Stimulated activated CD4-positive, alpha-beta T cell treated with anti-CD3 and anti-CD28 coated beads, Interleukin-4, amount 100 ng/mL, for 24 hours (primary cell): Measurements from ENCODE around the gene FXYD3.

Experiments used
- DNase-seq: peaks from one replicate; pipeline ENCODE4 v3.0.0-alpha.2; 2020

The FXYD3 gene

DNA sequence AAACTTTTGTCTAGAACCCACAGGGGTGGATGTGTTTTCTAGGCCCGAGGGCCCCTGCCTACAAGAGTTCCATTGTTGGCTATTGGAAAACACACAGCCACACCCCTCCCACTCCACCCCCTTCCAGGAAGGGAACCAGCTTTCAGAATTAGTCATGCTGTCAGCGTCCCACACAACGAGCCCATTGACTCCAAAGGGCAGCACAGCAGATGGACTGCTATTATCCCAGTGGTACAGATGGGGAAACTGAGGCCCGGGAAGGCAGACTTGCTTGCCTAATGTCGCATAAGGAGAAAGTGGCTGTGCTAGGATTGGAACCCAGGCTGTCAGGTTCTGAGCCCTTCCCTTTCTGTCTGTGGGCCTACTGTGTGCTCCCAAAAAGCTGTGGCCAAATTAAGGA lies 8.1 kb upstream of the FXYD3 start:
- DNase-seq, result peak; percentile 11

DNA sequence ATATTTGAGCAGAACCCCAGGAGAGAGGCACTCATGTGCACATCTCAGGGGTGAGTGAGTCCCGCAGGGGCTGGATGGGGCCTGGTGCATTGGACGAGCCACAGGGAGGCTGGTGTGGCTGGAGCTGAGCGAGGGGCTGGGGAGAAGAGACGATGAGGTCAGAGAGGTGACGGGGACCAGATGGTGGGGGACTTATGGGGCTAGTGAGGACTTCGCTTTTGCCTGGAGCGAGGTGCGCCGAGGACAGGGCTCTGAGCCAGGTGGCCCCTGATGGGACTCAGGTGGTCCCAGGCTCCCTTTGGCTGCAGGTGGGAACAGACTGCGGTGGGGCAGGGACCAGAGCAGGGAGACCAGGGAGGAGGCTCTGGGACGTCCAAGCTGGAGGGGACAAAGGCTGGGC lies 6.9 kb upstream of the FXYD3 start:
- no peak for DNase-seq

DNA sequence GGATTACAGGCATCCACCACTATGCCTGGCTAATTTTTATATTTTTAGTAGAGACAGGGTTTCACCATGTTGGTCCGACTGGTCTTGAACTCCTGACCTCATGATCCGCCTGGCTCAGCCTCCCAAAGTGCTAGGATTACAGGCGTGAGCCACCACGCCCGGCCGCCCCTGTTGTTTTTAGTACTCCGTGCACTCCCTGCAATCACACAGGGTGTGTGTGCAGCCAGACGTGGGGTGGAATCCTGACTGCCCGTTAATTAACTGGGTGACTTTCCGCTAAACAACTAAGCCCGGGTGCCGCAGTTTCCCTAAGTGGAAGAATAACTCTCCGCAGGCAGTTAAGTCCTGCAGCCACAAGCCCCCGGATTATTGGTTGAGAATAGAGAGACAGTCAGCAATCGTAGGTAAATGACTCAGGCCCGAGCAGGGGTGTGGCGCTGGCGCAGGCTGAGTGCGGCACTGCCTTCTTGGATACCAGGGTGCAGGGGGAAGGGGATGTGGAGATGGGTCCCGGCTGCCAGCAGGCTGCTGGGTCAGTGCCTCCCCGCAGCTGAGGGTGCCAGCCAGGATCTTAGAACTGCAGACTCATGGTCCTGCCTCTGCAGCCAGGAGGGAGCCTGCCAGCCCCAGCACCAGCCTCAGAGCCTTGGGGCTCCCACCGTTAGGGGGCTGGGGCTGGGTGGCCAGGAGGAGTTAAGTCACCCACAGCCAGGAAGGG lies 6.1 kb upstream of the FXYD3 start:
- no peak for DNase-seq

DNA sequence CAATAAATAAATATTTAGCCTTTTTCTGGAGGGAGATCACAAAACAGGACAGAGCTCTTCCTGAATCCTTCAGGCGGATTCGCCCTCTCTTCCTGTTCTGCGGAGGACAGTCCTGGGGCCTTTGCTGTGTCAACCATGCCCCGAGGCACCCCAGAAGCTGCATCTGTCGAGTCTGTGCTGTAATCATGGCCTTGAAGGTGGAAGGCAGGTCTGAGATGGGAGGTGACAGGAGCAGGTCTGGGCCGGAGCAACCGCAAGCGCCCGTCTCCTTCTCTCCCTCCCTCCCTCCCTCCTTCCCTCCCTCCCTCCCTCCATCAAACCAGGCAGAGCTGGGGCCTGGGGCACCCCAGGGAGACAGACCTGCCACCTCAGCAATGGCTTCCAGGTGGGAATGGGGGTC lies 4.6 kb upstream of the FXYD3 start:
- DNase-seq, result no peak

DNA sequence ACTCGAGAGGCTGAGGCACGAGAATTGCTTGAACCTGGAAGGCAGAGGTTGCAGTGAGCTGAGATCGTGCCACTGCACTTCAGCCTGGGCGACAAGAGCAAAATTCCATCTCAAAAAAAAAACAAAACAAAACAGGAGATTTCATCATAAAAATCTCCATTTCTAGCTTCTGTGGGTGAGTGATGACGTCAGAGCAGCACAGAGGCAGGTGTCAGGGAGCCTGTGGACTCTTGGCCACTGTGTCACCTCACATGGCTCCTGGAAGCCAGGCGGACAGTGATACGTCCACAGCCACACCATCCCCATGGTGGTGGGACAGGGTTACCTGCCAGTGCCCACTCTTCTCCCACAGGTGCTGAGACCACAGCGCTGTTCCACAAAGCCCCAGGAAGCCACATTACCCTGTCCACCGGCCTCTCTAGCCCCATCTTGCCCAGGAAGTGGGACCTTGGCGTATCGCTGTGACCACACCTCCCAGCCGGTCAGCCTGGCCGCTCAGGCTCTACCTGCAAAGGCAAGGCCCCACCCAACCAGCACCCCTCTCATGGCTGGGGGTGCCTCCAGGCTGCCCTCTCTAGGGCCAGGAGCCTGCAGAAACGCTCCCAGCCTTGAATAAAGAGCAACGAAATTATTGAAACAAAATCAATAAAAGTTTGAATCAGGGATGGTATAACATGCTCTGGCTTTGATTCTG lies 2.5 kb upstream of the FXYD3 start:
- no peak for DNase-seq

DNA sequence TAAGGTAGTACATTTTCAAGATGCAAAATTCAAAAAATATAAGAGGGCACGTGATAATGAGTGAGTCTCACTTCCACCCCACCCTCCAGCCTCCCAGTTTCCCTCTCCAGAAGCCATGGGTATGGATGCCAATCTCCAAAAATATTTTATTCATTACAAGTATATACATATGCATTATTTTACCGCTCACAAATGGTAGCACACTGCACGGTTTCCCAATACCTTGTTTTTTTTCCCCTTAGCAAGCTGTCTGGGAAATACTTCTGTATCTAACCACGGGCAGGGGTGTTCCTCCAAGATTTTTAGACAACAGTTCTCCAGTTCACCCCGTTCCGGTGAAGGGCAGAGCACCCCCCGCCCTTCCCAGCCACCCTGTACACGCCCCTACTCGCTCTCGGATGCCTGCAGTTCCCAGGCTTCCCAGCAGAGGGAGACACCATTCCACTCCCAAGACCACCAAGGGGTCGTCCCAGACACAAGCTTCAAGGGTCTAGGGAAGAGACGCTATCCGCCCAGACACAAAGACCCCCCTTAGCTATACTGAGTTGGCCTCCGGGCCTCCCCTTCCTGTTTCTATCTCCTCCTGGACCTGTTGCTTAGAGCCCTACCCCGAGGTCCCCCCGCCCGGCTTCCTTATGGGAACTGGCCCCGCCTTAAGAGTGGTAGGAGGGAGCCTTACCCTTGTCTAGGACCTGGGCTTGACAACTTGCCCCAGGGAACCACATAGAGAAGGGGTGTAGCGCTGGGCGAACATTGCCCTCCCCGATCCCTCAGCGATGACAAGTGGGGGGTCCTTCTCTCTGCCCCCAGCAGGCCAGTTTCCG lies 1.1 kb upstream of the FXYD3 start:
- DNase-seq, result peak; percentile 75

DNA sequence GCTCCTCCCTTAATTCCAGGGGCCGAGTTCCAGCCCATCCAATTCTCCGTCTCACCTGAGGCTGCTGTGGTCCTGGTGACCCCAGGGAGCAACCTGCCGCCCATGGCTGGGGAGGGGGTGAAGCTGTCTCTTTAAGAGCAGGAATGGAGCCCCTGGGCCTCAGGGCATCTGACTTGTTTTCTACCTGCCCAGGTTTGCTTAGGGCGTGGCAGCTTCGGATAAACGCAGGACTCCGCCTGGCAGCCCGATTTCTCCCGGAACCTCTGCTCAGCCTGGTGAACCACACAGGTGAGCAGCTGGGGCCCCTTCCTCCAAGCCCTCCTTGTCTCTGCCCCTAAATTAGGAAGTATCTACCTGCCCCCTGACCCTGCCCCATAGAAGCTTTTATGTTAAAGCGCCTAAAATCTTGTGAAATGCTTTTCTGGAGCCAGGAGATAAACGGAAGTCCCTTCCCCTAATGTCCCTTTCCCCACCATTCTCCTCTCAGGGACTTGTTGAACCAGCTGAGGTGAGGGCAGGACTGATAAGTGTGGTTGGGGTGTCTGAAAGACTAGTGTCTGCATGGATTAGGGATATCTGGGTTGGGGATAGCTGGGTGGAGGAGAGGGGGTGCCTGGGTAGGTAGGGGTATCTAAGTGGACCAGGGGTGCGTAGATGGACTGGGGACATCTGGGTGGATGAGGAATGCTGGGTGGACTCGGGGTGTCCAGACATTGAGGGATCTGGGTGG lies 614 bp downstream of the FXYD3 start:
- DNase-seq, result no peak

DNA sequence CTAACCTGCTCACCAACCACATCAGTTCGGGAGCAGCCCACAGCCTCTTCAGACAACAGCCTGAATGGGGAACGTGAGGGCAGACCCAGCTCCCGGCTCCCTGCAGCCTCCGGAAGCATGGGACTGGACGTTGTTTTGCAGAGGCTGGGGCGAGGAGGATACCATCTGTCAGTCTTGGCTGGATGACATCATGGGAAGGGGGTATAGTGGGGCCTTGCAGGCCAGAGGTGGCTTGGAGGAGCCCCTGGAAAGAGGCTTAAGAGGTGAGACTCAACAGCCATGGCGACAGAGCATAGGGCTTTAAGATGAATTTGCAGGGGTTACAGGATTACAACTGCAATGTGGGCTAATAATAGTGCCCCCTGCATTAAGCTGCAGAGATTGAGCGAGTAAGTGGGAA lies 1.5 kb downstream of the FXYD3 start:
- no peak for DNase-seq

DNA sequence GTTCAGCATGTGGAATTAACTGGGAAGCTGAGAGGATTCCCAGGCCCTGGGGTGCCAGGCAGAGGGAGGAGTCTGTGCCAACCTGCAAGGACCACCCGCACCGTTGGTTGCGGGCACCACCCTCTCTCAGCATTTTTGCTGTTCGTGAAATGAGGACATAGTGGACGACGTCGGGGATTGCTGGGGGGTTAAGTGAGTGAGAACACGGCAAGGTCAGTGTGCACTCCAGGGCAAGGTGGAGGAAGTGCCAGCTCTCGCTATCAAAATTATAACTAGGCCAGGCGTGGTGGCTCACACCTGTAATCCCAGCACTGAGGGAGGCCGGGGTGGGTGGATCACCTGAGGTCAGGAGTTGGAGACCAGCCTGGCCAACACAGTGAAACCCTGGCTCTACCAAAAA lies 2.2 kb downstream of the FXYD3 start:
- DNase-seq, result no peak

DNA sequence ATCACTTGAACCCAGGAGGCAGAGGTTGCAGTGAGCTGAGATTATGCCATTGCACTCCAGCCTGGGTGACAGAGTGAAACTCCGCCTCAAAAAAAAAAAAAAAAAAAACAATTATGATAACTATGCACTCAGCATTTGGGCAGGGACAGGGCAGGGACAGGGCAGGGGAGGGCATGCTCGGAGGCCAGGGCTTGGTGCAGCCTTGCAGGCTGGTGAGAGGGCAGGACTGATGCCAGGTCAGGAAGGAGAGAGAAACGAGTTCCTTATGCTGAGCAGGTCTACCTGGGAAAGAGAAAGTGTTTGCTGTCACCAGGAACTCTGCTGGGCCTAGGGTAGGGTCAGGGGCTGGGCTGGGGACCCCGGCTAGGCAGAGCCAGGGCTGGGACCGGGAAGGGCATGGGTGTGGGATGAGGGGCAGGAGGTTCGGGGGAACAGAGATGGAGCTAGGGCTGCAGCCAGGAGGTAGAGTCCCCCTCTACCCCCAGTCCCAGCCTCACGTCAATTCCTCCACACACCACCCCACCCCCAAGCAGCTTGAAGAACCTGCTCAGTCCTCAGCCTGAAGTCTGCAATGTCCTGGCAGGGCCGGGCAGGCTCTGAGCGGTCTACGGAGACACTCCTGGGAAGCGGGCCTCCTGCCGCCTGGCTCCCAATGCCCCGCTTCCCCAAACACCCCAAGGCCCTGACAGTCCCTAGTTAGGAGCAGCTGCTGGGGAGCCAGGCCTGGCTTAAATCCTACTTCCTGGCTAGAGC lies 2.8 kb downstream of the FXYD3 start:
- no peak for DNase-seq

DNA sequence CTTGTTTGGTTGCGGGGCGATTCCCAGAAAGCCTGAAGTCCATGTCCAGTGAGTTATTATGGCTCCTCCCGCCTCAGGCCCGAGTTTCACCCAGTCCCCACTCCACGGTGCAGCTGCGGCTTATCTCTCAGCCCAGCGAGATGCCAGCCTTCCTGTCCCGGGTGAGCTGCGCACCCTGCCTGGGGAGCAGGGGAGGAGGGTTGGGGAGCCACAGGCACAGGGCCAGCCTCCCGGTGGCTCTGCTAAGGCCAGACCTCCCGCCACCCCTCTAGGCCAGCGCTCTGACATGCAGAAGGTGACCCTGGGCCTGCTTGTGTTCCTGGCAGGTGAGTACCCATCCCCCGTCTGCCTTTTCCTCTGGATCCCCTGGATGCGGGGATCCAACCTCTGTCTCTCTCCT lies 3.5 kb downstream of the FXYD3 start:
- no peak for DNase-seq

DNA sequence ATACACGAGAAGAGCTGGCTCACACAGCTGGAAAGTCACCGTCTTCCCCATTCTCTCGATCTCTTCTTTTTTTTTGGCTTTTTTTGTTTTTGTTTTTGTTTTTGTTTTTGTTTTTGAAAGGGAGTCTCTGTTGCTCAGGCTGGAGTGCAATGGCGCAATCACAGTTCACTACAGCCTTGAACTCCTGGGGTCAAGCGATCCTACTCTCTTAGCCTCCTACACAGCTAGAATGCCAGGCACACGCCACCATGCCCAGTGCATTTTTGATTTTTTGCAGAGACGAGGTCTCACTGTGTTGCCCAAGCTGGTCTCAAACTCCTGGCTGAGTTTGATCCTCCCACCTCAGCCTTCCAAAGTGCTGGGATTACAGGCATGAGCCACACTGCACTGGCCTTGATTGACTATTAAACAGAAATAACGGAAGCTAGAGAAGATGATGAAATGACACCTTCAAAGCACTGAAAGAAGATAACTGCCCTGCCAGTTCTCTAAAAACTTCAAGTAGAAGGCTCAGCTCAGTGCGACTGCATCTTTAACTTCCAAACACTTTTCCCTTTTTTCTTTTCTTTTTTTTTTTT lies 4.0 kb downstream of the FXYD3 start:
- no peak for DNase-seq

DNA sequence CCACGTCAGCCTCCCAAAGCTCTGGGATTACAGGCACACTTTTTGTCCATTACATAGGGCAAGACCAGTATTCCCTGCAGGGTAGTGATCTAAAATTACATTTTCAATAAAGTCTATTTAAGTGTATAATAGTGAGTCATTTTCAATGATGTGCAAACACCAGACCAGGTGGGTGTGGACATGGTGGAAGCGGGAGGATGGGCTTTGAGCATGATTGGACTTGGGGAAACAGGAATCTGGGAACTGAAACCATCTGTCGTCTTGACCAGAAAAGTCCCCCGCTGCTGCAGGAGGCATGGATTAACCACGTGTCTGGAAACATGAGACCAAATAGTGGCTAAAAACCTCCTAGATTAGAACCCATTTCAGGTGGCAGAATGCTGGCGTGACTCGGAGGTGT lies 4.9 kb downstream of the FXYD3 start:
- no peak for DNase-seq

DNA sequence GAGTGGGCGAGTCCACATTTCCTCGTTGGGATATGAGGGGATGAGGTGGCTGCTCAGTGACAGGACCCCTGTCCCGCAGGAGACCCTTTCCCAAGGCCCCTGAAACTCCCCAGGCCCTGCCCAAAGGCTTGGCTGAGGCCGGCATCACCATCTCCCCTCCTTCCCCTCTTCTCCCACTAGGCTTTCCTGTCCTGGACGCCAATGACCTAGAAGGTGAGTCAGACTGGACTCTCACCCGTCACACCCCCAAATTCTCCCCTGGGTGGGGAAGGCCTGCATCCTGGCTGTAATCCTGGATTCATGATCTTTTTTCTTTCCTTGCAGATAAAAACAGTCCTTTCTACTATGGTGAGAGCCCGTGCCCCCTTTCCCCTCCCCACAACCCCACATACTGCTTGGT lies 5.3 kb downstream of the FXYD3 start:
- no peak for DNase-seq

DNA sequence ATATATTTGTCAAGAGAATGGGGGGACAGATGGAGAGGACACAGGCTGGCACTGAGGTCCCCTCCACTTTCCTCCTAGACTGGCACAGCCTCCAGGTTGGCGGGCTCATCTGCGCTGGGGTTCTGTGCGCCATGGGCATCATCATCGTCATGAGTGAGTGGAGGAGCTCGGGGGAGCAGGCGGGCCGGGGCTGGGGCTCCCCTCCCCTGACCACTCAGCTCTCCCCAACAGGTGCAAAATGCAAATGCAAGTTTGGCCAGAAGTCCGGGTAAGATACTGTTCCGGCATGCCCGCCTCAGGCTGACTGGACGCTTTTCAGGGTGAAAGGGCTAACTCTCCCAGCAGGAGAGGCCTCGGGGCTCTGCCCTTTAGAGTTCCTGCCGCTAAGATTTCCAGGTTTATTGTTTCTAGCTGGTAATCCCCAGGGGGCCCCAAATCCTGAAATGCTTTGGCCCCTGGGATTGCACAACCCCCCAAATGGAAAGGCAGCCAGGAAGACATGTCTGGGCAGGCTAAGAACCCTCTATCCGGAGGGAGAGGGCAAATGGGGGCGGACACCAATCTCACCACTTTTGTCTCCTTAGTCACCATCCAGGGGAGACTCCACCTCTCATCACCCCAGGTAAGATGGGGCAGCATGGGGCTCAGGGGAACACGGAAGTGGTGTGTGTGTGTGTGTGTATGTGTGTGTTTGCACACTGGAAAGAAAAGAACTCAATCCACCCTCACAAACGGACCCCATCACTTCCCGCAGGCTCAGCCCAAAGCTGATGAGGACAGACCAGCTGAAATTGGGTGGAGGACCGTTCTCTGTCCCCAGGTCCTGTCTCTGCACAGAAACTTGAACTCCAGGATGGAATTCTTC lies 7.3 kb downstream of the FXYD3 start:
- DNase-seq, result no peak

DNA sequence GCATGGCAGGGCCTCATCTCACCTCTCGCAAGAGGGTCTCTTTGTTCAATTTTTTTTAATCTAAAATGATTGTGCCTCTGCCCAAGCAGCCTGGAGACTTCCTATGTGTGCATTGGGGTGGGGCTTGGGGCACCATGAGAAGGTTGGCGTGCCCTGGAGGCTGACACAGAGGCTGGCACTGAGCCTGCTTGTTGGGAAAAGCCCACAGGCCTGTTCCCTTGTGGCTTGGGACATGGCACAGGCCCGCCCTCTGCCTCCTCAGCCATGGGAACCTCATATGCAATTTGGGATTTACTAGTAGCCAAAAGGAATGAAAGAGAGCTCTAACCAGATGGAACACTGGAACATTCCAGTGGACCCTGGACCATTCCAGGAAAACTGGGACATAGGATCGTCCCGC lies 8.0 kb downstream of the FXYD3 start:
- no peak for DNase-seq

DNA sequence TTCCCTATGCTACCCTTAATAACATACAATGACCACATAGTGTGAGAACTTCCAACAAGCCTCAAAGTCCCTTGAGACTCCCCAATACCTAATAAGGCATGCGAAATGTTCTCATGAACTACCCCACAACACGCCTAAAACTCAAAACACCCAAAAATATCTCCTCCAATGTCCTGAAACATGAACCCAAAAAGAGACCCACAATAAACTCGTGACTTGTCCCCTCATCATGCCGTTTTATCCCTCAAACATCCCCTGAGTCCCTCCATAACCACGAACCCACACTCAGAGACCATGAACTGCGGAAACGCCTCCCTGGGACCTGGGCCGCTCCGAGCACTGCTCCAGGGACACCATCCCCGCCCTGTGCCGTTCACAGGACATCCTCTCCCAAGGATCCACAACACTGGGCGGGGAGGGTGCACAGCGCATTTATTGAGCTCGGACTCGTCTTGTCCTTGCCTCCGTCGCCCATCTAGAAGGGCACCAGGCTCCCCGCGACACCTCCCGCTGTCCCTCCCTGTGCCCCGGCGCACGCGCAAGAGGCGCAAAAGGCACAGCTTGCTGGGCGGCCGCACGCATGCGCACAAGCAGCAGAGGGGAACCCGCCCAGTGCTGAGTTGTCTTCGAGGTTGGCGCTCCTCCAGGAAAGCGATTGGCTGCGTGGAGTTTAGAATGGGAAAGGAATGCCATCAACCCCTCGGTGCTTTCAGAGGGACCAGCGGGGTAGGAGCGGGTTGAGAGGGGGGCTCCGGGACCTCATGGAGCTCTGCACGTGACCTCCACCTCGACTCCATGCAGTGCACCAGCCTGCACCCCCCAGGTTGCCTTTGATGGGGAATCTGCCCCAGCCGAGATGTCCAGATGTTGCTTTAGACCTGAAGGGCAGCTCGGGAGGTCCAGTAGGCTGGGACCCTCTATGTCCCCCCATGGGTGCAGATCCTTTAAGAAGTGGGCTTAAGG lies 8.8 kb downstream of the FXYD3 start:
- DNase-seq, result peak; percentile 90

DNA sequence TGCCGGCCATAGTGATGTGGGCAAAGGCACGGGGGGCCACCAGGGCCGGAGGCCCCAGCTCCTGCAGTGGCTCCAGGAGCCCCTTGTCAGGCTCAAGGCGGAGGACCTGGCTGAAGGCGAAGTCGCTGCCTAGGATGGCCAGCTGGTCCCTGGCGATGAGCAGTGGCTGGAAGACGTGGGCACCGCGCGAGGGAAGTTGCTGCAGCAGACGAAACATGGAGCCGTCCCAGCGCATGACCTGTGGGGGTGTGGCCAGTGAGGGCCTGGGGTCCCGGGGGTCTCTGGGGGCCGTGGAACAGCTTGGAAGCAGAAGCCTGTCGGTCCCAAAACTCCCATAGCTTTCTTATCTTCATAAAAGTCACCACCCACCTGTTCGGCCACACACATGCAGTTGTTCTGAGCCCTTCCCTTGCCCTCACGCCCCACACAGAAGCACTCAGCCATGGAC lies 9.7 kb downstream of the FXYD3 start:
- no peak for DNase-seq

DNA sequence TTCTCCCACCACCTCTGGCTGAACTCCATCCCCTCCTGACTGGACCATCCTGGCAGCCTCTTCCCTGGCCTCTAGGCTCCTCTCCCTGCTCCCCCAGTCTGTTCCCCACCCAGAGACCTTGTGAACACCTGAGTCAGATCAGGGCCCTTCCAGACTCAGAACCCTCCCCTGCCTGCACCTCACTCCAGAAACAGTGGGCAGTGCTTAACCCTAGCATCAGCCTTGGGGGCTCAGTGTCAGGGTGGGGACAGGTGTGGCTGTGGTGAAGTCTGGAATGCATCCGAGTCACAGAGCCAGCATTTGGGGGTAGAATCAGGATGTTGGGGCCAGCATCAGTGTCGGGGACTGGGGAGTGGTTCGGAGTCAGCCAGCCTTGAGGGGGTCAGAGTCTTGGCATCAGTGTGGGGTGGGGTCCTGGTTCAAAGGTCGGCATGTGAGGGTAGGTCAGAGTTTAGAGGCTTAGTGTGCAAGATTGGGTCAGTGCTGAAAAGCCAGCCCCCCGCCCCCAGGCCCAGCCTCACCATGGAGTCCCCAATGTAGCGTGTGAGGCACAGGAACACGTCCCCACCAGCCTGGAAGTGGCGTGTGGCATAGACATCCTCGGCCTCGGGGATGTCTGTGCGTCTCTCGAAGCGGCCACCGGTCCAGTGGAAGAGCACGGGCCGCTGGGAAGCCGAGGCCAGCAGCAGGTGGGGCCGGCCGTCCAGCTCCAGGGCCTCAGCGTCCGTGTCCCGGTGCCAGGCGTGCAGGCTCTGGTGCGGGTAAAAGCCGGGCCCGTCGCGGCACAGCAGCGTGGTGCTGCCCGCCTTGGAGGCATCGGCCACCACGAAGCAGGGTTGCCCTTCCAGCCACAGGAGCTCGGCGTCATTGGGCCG lies 10.4 kb downstream of the FXYD3 start:
- no peak for DNase-seq
